Right renal pelvis (tissue), 4 donors: ENCODE data around the gene CPNE7. TPM values are rescaled to one million over a fixed set of nuclear protein-coding genes. Genes with fewer than 3 reads are reported as not detected.
"Not testable (repeated sequence)": the region's sequence is repeated elsewhere in the genome, so short reads cannot be mapped to it uniquely, and the experiment has no call there.

Source experiments
- DNase-seq, 4 donors: peaks; one replicate each; pipeline ENCODE4 v3.0.0-alpha.2; 2013; ENCODE audit warnings: low read depth in 4 of 4, low spot score in 3 of 4, missing footprints in 1 of 4
- polyA plus RNA-seq, 4 donors: library from polyadenylated mRNA; unstranded; fragments of 120-200 nt; gene quantifications; one replicate each; pipeline ENCODE4 v1.2.1, GENCODE V29; 2013; ENCODE audit not compliant: insufficient read length in 4 of 4

The CPNE7 gene
- polyA plus RNA-seq, 4 donors = 2.8 to 4.1 (median 2.9) TPM

- DNase-seq = no peak
Observed at GRCh38 chr16:89619840-89620239, 44.3 kb downstream of the CPNE7 start.

DNA sequence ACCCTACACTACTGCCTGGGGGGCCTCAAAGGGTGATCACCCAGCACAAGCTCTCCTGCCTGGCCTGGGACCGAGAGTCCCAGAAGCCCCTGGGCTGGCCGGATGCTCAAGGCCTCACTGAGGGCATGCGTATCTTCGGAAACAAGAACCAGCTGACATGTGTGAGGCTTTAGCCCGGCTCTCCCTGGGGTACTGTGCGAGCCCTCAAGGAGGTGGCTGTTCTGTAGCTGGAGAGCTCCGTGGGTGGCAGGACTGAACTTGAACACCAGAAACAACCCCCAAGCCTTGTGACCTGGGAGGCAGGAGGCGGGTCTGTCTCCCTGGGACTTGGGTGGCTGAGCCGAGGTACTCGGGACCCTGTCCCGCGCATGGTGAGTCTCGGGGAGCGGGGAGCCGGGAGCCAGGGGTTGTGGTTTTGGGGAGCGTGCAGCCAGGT, 44.9 kb downstream of the CPNE7 start:
- no peak for DNase-seq

DNA sequence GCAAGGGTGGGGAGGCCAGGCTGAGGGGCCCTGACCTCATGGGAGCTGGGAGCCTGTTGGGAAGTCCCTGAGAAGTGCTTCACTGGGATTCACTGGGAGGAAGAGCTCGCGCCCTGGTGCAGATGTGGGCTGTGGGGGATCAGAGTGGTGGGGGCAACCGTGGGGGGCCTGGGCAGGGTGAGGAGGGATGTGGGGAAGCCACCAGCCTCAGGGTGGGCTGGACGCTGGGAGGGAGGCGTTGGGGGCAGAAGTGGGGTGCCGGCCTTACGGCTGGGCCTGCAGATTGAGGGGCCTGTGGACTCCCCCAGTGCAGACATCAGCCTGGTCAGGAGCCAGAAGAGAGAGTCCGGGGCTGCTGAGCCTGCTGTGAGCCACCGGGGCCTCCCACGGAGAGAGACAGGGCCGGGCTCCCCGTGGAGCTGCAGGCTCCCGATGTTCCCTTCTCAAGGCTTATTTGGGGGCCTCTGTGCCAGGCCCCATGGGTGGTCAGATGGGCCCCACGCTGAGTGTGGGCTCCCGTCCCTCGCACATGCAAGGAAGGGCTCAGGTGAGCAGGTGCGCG, 45.7 kb downstream of the CPNE7 start:
- DNase-seq = no peak

- no peak for DNase-seq
Observed at GRCh38 chr16:89621698-89622409, 46.3 kb downstream of the CPNE7 start.

DNA sequence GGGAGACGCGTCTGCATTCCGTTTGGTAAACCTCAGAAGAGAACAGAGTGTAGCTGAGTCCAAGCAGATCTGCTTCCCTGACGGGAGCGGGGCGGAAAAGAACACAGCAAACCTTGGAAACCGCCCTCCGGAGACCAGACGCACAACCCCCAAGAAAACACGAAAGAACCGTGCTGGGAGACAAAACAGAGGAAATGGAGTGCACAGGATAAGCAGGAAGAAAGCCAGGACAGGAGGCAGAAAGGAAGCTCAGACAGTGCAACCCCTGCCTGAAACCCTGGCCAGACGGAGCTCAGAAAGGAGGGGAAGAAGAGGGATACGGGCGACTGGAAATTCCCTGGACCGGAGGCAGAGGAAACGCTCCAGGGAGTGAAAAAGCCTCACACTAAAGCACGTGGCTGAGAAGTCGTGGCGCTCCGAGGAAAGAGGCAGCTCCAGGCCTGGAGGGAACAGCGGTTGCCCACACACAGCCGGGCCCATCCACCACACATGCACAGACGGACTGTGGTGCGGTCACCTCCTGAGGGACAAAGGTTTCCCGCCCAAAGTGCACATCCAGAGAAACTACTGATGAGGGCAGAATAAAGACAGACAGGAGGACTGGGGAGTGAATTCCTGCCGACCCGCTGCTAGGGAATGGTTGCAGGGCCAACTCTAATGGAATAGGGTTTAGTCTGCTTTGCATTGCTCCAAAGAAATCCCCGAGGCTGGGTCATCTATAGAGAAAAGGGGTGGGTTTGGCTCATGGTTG, 48.1 kb downstream of the CPNE7 start:
- DNase-seq = no peak

DNA sequence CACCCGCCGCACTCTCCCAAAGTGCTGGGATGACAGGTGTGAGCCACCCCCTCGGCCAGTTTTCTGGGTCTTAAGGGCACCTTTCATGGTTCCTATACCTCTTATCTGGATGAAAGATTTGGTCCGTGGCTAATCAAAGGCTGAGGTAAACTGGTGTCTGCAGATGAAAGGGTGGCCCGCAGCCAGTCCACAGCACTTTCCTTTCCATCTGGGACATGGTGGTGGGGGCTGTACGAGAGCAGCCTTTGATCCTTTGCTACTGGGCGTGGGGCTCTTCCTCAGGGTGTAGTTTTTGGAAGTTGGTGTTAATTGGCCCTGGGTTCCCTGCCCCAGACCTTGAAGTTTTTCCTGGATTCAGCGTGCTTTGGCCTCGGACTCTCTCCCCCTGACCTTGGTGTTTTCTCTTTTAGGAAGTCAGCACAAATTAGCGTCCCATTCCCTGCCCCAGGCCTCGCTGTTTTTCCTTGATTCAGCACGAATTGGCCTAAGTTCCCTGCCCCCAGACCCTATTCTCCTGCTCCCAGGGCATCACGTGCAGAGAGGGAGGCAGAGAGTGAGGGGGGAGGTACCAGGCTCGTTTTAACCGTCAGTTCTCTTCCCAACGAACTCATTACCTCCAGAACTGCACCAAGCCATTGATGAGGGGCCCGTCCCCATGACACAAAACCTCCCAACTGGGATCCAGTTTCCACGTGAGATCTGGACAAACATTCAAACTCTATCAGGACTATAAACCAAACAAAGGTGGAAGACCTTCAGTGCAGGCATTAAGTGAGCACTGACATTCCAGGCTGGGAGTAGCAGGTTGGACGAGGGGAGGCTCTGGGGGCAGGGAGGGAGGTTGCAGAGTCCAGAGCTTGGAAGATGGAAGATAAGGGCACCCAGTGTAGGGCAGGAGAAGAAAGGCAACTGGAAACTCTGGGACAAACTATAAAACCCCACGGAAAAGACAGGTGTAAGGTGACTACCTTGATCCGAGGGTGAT, 49.5 kb downstream of the CPNE7 start:
- DNase-seq = no peak

- DNase-seq = no peak
Observed at GRCh38 chr16:89629827-89630610, 54.5 kb downstream of the CPNE7 start.

DNA sequence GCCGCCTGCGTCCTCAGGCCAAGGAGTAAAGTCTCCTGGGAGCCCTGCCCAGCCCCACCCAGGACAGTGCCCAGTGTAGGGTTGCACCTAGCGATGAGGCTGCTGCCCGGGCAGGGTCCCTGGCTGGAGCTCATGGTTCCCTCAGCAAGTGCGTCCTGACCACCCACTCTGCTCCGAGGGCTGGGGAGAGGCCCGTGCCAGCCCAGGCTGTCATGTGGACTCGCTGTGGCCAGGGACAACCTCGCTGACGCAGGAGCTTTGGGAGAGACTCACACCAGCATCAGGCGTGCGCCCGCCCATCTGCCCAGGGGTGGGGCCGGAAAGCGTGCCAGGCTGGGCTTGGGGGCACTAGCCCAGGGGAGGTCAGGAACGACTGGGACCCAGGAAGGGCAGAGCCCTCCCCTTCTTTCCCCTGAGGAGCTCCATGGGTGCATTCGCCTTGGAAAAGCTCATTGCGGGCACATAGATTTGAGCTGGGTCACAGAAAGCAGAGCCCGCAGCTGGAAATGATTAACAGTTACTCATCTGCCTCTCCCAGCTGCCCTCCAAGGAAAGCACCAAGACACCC, 57.6 kb downstream of the CPNE7 start:
- no peak for DNase-seq

DNA sequence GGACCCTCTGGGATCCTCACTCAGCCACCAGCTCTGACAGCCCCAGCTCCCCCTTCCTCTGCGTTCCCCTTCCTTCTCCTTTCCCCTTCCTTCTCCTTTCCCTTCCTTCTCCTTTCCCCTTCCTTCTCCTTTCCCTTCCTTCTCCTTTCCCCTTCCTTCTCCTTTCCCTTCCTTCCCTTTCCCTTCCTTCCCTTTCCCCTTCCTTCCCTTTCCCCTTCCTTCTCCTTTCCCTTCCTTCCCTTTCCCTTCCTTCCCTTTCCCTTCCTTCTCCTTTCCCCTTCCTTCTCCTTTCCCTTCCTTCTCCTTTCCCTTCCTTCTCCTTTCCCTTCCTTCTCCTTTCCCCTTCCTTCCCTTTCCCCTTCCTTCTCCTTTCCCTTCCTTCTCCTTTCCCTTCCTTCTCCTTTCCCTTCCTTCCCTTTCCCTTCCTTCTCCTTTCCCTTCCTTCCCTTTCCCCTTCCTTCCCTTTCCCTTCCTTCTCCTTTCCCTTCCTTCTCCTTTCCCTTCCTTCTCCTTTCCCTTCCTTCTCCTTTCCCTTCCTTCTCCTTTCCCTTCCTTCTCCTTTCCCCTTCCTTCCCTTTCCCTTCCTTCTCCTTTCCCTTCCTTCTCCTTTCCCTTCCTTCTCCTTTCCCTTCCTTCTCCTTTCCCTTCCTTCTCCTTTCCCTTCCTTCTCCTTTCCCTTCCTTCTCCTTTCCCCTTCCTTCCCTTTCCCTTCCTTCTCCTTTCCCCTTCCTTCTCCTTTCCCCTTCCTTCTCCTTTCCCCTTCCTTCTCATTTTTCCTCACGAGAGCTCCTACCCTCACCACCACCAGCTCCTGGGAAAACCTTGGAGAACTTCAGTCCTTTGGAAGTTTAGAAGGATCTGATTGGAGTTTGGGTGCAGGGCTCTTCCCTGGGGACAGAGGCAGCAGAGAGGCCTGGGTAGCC, 59.2 kb downstream of the CPNE7 start:
- DNase-seq = not testable (repeated sequence)

GRCh38 chr16:89636663-89637062, 61.1 kb downstream of the CPNE7 start:
- DNase-seq = no peak

- DNase-seq = no peak
Observed at GRCh38 chr16:89637379-89637778, 61.8 kb downstream of the CPNE7 start.

- no peak for DNase-seq
Observed at GRCh38 chr16:89638455-89638854, 62.9 kb downstream of the CPNE7 start.

- DNase-seq = no peak
Observed at GRCh38 chr16:89639385-89639784, 63.8 kb downstream of the CPNE7 start.

- no peak for DNase-seq
Observed at GRCh38 chr16:89641458-89642119, 66.0 kb downstream of the CPNE7 start.

DNA sequence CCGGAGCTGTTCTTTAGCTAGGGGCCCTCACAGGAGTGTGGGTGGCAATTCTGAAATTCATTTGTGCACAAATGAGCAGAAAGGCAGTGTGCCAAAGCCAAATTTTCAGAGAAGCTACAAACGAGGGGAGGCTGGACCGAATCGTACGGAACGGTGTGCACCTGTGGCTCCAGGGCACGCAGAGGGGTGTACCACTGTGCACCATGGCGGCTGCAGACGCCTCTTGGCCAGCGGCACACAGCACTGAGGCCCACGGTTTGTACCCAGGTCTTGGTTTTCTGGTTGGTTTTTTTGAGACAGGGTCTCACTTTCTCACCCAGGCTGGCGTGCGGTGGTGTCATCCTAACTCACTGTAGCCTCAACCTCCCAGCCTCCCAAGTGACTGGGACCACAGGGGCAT, 67.0 kb downstream of the CPNE7 start:
- no peak for DNase-seq

- DNase-seq = no peak
Observed at GRCh38 chr16:89643769-89644300, 68.3 kb downstream of the CPNE7 start.

DNA sequence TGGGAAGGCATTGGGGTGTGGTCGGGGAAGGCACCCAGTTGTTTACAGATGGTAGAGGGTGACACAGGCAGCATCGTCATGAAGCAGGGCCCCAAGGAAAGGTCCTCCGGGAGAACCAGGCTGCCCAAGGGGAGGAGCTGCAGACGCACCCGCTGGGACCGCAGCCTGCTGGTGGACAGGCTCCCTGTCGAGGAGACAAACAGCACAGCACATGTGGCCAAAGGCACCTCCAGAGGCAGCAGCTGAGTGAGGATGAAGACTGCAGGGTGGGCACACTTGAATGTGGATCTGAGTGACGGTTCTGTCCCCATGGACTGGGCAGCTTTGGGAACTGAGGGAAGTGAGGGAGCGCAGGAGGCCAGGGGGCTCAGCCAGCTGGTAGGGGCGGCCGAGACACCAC, 69.6 kb downstream of the CPNE7 start:
- DNase-seq = no peak

GRCh38 chr16:89646270-89646669, 70.7 kb downstream of the CPNE7 start:
- DNase-seq = no peak
